DMS79 (cell line): Measurements from ENCODE around the gene SLC2A6.

Source experiments
- DNase-seq: peaks from one replicate; lab custom pipeline; 2025; lab: John Stamatoyannopoulos, UW

The SLC2A6 gene

GRCh38 chr9:133496861-133497842 lies 18.3 kb upstream of the SLC2A6 start:
- no peak for DNase-seq

- no peak for DNase-seq
Observed at GRCh38 chr9:133495327-133496293, 16.7 kb upstream of the SLC2A6 start.

- DNase-seq: no peak
Observed at GRCh38 chr9:133494636-133495326, 15.9 kb upstream of the SLC2A6 start.

- no peak for DNase-seq
Observed at GRCh38 chr9:133493845-133494540, 15.1 kb upstream of the SLC2A6 start.

GRCh38 chr9:133493428-133493827 lies 14.5 kb upstream of the SLC2A6 start:
- DNase-seq: no peak

GRCh38 chr9:133492061-133493021 lies 13.4 kb upstream of the SLC2A6 start:
- DNase-seq: peak; percentile 37

GRCh38 chr9:133491656-133491925 lies 12.7 kb upstream of the SLC2A6 start:
- DNase-seq: no peak

- no peak for DNase-seq
Observed at GRCh38 chr9:133490865-133491655, 12.2 kb upstream of the SLC2A6 start.

- no peak for DNase-seq
Observed at GRCh38 chr9:133490201-133490681, 11.3 kb upstream of the SLC2A6 start.

GRCh38 chr9:133489253-133490190 lies 10.6 kb upstream of the SLC2A6 start:
- no peak for DNase-seq

GRCh38 chr9:133488686-133489252 lies 9.9 kb upstream of the SLC2A6 start:
- DNase-seq: no peak

GRCh38 chr9:133487331-133487725 lies 8.4 kb upstream of the SLC2A6 start:
- DNase-seq: no peak

- no peak for DNase-seq
Observed at GRCh38 chr9:133485531-133486260, 6.8 kb upstream of the SLC2A6 start.

- DNase-seq: no peak
Observed at GRCh38 chr9:133484671-133485437, 6.0 kb upstream of the SLC2A6 start.

GRCh38 chr9:133483611-133484010 lies 4.7 kb upstream of the SLC2A6 start:
- DNase-seq: no peak
